ENCODE measurements around the gene ATP13A2. TPM values are rescaled to one million over a fixed set of nuclear protein-coding genes. Genes with fewer than 3 reads are reported as not detected.

The ATP13A2 gene, protein sequence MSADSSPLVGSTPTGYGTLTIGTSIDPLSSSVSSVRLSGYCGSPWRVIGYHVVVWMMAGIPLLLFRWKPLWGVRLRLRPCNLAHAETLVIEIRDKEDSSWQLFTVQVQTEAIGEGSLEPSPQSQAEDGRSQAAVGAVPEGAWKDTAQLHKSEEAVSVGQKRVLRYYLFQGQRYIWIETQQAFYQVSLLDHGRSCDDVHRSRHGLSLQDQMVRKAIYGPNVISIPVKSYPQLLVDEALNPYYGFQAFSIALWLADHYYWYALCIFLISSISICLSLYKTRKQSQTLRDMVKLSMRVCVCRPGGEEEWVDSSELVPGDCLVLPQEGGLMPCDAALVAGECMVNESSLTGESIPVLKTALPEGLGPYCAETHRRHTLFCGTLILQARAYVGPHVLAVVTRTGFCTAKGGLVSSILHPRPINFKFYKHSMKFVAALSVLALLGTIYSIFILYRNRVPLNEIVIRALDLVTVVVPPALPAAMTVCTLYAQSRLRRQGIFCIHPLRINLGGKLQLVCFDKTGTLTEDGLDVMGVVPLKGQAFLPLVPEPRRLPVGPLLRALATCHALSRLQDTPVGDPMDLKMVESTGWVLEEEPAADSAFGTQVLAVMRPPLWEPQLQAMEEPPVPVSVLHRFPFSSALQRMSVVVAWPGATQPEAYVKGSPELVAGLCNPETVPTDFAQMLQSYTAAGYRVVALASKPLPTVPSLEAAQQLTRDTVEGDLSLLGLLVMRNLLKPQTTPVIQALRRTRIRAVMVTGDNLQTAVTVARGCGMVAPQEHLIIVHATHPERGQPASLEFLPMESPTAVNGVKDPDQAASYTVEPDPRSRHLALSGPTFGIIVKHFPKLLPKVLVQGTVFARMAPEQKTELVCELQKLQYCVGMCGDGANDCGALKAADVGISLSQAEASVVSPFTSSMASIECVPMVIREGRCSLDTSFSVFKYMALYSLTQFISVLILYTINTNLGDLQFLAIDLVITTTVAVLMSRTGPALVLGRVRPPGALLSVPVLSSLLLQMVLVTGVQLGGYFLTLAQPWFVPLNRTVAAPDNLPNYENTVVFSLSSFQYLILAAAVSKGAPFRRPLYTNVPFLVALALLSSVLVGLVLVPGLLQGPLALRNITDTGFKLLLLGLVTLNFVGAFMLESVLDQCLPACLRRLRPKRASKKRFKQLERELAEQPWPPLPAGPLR
- total RNA-seq, result 10.3 TPM

DNA sequence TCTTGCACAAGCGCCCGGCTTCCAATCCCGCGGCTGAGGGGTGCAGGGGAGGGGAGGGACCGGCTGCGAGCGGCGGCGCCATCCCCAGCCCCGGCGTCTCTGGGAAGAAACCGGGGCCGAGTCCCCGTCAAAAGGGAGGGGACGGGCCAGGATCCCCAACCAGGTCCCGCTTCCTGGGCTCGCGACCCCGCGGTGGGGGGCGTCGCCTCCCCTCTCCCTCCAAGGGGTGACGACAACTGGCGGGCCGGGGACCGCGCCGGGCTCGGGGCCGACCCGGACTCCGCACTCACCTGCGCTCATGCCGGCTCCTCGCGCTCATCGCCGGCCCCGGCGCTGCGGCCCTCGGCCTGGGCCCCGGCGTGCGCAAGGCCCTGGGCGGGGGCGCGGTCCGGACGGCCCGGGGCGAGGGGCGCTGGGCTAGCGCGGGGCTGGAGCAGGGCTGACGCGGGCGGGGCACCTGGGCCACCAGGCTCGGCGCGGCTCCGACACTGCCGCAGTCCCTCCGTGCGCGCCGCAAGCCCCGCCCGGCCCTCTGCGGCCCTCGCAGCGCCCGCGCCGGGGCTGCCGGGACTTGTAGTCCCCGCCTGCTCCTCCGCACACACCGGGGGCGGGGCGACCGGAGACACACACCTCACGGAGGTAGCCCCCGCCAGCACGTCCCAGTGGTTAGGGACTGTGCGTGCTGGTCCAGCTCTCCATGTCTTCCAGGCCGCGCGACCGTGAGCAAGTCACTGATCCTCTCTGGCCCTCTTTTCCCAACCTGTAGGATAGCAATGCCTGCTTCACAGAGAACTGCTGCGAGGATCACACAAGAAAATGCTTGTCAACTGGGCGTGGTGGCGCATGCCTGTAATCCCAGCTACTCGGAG, at the start of gene ATP13A2:
Gene ATP13A2 (minus strand): TSS at position 490 of the 869 bp plus-strand sequence. CDS start 190 bp downstream, at position 300.
- peak; percentile 98 for ATAC-seq
- DNase-seq (ENCODE audit: low spot score), result peak; percentile 85

DNA sequence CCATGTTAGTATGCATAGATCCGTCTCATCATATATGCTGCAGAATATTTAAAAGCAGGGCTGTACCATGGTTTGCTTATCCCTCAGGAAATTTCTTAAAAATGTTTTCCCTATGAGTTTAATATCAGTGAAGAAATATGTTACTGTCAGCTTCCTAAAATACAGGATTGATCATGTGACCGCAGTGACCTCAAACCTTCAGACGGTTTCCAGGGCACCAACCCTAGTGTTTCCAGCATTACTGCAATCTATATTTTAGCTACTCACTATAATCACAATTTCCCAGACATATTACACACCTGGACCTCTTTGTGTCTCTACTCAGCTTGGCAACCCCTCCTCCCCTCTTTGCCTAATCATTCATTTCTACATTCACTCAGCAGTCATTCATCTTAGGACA, 49.8 kb upstream of the ATP13A2 start:
- ATAC-seq (no peak), DNase-seq (ENCODE audit: low spot score) (no peak)

DNA sequence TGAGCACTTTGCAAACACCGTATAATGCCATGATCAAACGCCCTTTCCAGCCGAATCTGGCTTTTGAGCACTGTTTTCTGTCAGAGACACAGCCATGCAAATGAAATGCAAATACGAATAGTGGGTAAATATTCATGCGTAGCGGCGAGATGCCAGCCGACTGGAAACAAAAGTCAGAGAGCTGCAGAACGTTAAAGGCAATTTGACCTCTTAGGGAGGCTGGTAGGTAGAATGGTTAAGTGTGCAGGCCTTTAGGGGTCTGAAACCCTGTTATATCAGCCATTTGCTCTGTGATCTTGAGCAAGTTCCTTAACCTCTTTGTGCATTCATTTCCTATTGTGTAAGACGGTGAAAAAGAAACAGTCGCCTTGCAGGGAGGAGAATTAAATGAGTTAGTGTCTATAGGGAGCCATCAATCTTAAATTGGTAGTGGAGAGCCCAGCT, 48.6 kb upstream of the ATP13A2 start:
- DNase-seq (ENCODE audit: low spot score), result no peak
- ATAC-seq, result no peak

DNA sequence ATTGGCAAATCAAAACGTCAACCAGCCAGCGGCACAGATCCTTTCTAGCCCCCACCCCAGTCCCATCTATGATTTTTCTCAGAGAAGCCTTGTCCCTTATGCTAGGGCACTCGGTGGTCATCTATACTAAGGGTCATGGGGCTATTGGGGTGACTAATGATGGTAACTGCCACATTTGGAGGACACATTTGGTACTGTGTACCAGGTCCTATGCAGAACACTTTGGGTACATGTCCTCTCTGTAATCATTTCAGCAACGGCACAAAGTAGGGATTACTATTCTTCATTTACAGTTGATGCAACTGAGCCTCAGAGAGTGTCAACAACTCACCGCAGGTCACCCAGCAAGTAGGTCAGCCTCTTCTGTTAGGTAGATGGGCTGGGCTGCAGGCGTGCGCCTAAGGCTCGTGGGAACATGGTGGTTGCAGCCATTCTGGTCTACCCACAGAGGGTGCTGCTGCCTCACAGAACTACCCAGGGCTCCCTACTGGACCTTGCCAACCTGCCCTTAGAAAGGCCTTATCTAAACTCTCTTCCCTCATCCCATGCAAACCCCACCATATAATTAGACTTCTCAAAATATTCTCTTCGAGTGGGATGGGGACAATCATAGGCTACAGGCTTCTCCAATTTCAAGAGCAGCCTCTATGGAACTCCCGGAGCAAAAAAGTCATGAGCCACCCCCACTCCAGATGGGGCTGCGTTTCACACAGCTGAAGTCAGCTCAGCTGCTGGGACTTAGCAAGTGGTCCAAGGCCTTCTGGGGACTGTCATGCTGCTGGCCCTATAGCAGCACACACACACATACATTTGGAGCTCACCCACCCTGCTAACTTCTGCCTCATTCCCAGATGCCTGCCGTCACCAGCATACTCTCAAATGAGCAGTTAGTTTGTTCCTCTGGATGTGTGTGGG, 47.9 kb upstream of the ATP13A2 start:
- peak; percentile 80 for DNase-seq (ENCODE audit: low spot score)

DNA sequence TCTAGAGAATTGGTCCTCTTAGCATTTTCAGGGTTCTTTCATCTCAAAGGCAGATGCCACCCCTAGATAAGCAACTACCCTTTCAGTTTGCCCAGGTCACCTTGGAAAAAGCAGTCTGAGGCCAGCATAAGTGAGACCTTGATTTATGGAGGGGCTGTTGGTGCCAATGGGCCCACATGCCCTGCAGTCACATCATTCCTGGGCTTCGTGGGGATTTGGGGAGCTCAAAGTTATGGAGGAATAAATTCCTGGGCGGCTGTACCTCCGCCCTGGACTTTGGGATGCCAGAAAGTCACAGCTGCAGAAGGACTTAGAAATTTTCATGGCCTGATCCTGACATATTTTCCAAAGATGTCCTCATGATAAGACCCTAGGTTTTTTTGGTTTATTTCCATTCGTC, 44.8 kb upstream of the ATP13A2 start:
- DNase-seq (ENCODE audit: low spot score) (no peak), ATAC-seq (no peak)

More for the DNA sequence above, 47.9 kb upstream of the ATP13A2 start:
- ATAC-seq, result peak; percentile 93

DNA sequence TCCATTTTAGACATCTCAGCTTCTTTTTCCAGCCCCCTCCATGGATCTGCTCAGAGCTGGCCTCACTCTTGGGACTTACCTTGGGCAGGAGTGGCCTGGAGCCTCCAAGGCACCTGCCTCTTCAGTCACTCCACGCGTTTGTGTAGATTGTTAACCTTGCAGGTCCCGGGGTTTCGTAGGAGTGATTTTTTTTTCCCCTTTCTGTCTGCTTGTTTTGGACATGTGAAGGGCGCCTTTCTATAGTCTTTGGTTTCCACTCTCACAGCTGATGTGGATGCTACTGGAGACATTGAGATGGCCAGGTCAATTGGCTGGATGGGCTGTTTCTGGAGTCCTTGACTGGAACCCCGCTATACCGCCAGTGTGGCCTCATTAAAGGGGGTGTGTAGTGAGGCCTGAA, 44.1 kb upstream of the ATP13A2 start:
- DNase-seq (ENCODE audit: low spot score) (peak; percentile 40), ATAC-seq (no peak)

DNA sequence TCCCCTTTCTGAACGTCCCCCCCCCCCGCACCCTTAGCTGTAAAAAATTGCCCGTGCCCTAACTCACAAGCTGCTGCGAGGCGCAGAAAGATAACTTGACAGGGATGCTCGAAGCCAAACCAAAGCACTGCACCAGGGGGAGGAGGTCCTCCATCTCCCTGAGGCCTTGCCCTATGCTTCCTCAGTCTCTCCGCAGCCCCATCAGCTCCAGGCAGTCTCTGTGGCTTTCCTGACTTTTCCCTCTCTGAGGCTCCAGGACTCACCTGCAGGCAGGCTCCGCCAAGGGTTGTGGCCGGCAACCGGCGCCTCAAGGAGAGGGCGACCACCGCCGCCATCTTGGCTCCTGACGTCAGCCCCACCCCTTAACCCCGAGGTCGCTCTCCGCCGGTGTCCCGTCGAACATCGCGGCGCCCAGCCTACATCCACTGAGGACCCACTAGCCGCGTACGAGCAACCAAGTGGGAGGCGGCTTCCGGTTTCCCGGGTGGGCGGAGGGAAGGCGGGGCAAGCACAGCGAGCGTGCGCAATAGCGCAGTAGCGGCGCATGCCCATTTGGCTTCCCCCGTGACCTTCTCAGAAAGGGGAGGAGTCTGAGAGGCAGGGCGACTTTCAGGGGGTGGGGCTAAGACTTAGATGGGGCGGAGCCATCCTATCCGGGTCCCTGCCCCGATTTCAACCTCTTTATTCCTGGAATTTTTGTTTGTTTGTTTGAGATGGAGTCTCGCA, 42.1 kb upstream of the ATP13A2 start, which contains the start of gene SDHB:
Gene SDHB (minus strand): TSS at position 348 of the 726 bp plus-strand sequence. CDS start 13 bp downstream, at position 335.
- ATAC-seq (peak; percentile 95), DNase-seq (ENCODE audit: low spot score) (peak; percentile 99)

DNA sequence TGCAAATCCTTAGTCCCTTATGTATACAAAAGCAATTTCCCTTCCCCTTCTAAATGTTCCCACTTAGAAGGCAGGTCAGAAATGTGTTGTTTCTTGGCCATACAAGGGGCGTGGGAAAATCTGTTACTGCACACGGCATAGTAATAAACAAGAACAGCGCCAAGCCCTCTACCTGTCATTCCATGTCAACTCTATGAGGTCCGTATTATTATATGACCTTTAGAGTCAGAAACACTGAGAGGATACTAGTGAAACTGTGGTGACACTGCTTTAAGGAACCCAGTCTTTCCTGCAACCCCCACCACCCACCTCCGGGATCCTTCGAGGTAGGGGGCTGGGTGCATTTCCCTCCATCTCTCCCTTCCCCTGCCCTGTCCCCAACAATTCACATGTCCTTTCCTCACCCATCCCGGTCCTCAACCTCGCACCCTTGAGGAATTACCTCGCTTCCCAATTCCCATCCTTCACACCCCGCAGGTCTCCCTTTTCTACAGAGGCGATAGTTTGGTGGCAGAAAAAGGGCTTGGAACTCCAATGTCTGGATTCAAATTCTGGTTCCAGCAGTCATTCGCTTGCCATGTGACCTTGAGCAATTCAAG, 41.5 kb upstream of the ATP13A2 start:
- DNase-seq (ENCODE audit: low spot score) (no peak), ATAC-seq (no peak)

DNA sequence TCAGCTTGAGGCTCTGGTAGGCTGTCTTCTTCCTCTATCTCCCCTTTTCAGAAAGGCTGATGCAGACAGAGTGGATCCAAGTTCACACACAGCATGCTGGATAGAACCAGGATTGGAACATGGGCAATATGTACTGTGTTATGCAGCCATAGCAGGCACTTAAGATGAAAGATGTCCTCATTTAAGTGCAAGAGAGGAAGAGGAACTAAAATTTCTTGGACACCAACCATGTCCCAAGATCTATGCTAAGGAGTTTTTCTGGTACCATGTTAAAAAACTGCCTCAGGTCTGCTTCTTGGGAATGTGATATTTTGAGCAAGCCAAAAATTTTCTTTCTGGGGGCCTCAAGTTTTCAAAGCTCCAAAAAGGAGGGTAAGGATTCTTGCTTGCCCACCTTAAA, 40.9 kb upstream of the ATP13A2 start:
- DNase-seq (ENCODE audit: low spot score) (peak; percentile 27), ATAC-seq (no peak)

DNA sequence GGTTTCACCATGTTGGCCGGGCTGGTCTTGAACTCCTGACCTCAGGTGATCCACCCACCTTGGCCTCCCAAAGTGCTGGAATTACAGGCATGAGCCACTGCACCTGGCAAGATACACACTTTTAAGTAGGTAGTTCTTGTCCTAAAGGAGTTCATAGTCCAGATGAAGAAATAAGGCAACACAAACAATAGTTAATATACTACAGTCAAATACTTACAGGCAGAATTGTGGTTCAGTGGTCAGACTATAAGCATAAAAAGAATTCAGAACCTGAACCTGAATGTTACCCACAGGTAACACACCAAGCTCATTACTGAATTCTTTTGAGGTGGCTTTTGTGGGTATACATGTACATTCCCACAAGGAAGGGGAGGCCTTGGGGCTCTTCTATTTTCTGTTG, 40.3 kb upstream of the ATP13A2 start:
- ATAC-seq (no peak), DNase-seq (ENCODE audit: low spot score) (no peak)

DNA sequence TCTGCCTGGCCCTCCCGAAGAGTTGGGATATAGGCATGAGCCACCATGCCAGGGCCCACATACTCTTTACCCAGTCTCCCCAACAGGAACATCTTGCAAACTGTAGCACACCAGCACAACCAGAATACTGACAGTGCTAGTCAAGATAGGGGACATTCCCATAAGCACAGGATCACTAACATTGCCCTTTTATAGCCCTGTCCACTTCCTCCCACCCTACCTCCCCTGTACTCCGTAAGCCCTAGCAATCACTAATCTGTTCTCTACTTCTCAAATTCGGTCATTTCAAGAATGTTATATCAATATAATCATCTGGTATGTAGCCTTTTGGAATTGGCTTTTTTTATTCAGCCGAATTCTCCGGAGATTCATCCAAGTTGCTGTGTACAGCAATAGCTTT, 36.2 kb upstream of the ATP13A2 start:
- no peak for DNase-seq (ENCODE audit: low spot score)
- ATAC-seq, result no peak

DNA sequence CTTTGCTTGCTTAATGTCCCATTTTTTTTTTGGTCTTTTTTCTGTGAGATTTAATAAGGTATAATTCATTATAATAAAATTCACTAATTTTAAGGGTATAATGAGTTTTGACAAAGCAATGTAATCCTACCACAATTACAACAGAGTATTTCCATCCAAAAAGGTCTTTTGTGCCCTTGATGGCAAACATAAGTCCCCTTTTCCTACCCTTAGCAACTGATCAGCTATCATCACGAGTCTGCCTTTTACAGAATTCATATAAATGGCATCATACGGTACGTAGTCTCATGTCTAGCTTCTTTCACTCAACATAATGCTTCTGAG, 34.6 kb upstream of the ATP13A2 start:
- DNase-seq (ENCODE audit: low spot score) (no peak), ATAC-seq (no peak)

DNA sequence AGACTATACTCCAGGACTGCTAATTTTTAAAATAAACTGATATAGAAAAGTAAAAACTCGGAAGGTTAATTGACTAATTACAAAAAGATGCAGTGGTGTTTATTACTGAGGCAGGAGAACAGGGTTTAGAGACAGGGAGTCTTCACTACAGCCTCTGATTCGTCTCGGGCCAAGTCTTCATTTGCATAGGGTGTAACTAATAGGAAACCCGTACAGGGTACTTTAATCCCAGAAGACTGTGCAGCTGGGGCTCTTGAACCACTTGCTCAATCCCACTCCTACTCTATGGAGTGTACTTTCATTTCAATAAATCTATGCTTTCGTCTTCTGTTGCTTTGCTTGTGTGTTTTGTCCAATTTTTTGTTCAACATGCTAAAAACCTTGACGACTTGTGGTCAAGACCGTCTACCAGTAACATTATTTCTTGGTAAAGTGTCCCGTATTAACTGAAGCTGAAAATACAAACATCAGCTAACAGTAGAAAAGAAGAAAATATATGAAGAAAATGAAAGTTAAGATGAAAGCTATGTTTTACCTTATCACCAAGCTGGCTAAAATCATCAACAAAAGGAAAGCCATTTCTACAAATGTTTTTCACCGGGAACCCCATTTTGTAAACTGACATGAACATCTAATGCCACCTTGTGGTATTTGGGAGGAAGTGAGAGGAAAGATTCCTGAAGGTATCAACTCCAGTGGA, 34.1 kb upstream of the ATP13A2 start:
- DNase-seq (ENCODE audit: low spot score) (no peak), ATAC-seq (peak; percentile 79)

DNA sequence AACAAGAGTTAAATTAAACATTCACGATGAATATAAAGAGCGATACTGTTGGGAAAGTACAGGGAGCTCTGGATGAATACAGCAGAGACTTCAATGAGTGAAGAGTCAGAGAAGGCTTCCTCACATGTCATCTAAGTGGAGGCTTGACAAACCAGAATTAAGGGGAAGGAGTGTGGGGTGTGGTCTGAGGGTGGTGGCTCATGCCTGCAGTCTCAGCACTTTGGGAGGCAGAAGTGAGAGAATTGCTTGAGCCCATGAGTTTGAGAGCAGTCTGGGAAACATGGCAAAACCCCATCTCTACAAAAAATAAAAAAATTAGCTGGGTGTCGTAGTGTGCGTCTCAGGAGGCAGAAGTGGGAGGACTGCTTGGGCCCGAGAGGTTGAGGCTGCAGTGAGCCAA, 33.4 kb upstream of the ATP13A2 start:
- ATAC-seq (peak; percentile 40), DNase-seq (ENCODE audit: low spot score) (peak; percentile 30)

DNA sequence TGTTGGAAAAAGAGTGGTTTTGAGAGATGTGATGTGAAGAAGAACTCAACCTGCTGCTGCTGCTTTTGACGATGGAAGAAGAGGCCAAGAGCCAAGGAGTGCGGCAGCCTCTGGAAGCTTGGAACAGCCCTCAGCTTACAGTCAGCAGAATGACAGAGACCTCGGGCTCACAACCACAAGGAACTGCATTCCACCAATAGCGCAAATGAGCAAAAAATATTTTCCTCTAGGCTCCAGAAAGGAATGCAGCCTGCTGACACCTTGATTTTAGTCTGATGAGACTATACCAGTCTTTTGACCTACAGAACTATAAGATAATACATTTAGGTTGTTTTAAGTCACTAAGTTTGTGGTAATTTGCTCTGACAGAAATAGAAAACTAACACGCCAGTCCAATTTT, 31.9 kb upstream of the ATP13A2 start:
- ATAC-seq (no peak), DNase-seq (ENCODE audit: low spot score) (no peak)

DNA sequence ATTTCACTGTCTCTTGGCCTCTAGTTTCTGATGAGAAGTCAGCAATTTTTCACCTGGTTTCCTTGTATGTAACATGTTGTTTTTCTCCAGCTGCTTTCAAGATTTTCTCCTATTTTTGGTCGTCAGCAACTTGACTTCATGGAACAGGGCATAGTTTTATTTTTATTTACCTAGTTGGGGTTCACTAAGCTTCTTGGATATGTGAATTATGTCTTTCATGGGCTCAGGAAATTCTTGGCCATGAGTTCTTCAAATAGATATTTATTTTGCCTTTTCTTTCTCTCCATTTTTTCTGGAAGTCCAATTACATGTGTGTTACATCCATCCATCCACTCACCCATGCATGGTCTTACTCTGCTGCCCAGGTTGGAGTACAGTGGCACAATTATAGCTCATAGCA, 28.4 kb upstream of the ATP13A2 start:
- no peak for ATAC-seq

DNA sequence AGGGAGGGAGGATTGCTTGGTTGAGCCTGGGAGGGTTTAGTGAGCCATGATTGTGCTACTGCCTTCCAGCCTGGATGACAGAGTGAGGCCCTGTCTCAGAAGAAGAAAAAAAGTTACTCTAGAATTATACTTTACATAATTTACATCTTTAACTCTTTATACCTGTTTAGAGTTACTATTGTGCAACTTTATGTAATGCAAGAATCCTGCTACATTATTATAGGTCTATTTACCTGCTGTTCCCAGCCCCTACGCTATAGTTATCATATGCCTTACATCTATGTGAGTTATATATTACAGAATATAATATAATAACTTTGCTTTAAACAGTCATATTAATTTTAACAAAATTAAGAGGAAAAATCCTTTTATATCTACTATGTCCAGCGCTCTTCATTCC, 27.8 kb upstream of the ATP13A2 start:
- no peak for DNase-seq (ENCODE audit: low spot score)
- no peak for ATAC-seq

More for the DNA sequence above, 28.4 kb upstream of the ATP13A2 start:
- no peak for DNase-seq (ENCODE audit: low spot score)
